GM12878 (cell line): ENCODE measurements around the gene ERP44. TPM values are rescaled to one million over a fixed set of nuclear protein-coding genes. Genes with fewer than 3 reads are reported as not detected.

Source experiments
- ATAC-seq: fragments of 200-7000 bp; cut with Tn5 transposase; 3 replicates; pipeline ENCODE4 v1.9.1; 2020; ENCODE audit warnings: mild to moderate bottlenecking, moderate library complexity
- BruUV-seq: library from RNA; stranded (reverse); fragments of 400-500 nt; replicated peaks from 2 replicates; lab custom pipeline; 2021; lab: Mats Ljungman, UMichigan
- CTCF ChIA-PET: fragments of 300-600 bp; sonication (Branson Sonifier 250); formaldehyde crosslinking; extraction: SDS; loops from one replicate; lab custom pipeline; 2021; ENCODE audit warnings: inconsistent platforms; lab: Yijun Ruan, JAX
- POLR2A ChIA-PET: fragments of 350-600 bp; formaldehyde crosslinking; extraction: SDS; loops from one replicate; lab custom pipeline; 2021; ENCODE audit warnings: inconsistent platforms; lab: Charles Lee
- RAD21 ChIA-PET: fragments of 300-600 bp; sonication (Branson Sonifier 250); formaldehyde crosslinking; loops from one replicate; lab custom pipeline; 2023; ENCODE audit warnings: antibody characterized with exemption; ENCODE audit not compliant: unreplicated experiment; lab: Charles Lee
- SMC1A ChIA-PET: fragments of 300-600 bp; sonication (Branson Sonifier 250); formaldehyde crosslinking; loops from one replicate; lab custom pipeline; 2023; ENCODE audit not compliant: unreplicated experiment, uncharacterized antibody; lab: Charles Lee
- DNase-seq: peaks from one replicate; pipeline ENCODE4 v3.0.0-alpha.2; 2011; ENCODE audit warnings: low read depth, low spot score
- FAIRE-seq: peaks from 3 replicates; lab custom pipeline; 2011; peaks lifted over from hg19 to GRCh38; lab: Jason Lieb, UNC
- H2AFZ ChIP-seq: 2 replicates; pipeline ENCODE4 v1.6.0; 2011; ENCODE audit warnings: low read depth, low read length, control low read depth; ENCODE audit not compliant: control insufficient read depth
- H3K27ac ChIP-seq: 2 replicates; pipeline ENCODE4 v1.5.1; 2011; ENCODE audit warnings: control low read depth; ENCODE audit not compliant: control insufficient read depth, insufficient read depth
- H3K27me3 ChIP-seq, 2 experiments: replicated peaks in 1 of 2; 2 replicates each; pipeline versions ENCODE4 v1.6.0 to v1.6.1; 2011; ENCODE audit warnings: low read length in 1 of 2; ENCODE audit not compliant: control insufficient read depth in 2 of 2, insufficient read depth in 2 of 2
- H3K36me3 ChIP-seq, 2 experiments: 2 replicates each; pipeline ENCODE4 v1.5.1; 2011; ENCODE audit warnings: low read length in 1 of 2; ENCODE audit not compliant: control insufficient read depth in 2 of 2, insufficient read depth in 2 of 2
- H3K4me1 ChIP-seq: 2 replicates; pipeline ENCODE4 v1.6.1; 2011; ENCODE audit warnings: mild to moderate bottlenecking, low read length, moderate library complexity, mixed read lengths; ENCODE audit not compliant: control insufficient read depth, insufficient read depth
- H3K4me2 ChIP-seq: 2 replicates; pipeline ENCODE4 v1.6.0; 2011; ENCODE audit warnings: control low read depth; ENCODE audit not compliant: control insufficient read depth, insufficient read depth
- H3K4me3 ChIP-seq: fragments of 200-600 bp; sonication (generic); 2 replicates; pipeline ENCODE4 v1.5.1; 2016
- H3K79me2 ChIP-seq: 2 replicates; pipeline ENCODE4 v1.6.0; 2011; ENCODE audit warnings: low read length; ENCODE audit not compliant: control insufficient read depth, insufficient read depth
- H3K9ac ChIP-seq: 2 replicates; pipeline ENCODE4 v1.8.0; 2011; ENCODE audit warnings: low read length, control low read depth, mixed read lengths; ENCODE audit not compliant: control insufficient read depth, insufficient read depth
- H3K9me3 ChIP-seq: replicated peaks from 3 replicates; pipeline ENCODE4 v1.5.1; 2011; ENCODE audit warnings: mild to moderate bottlenecking, low read length; ENCODE audit not compliant: control insufficient read depth, insufficient read depth
- H4K20me1 ChIP-seq: 2 replicates; pipeline ENCODE4 v1.6.0; 2011; ENCODE audit not compliant: control insufficient read depth, insufficient read depth
- CHD2 ChIP-seq: IDR thresholded peaks from 2 replicates; pipeline ENCODE4 v1.6.1; 2011; ENCODE audit warnings: low read depth, low read length, improper control_type of control experiment, borderline replicate concordance
- CHD4 ChIP-seq: fragments of 200-600 bp; sonication (generic); IDR thresholded peaks from 2 replicates; pipeline ENCODE4 v1.6.1; 2016; ENCODE audit warnings: mild to moderate bottlenecking
- CREM ChIP-seq: IDR thresholded peaks from 2 replicates; pipeline ENCODE4 v1.6.1; 2014; ENCODE audit warnings: antibody characterized with exemption, low read depth
- MEF2A ChIP-seq: IDR thresholded peaks from 2 replicates; pipeline ENCODE4 v1.6.1; 2011; ENCODE audit warnings: low read depth, mild to moderate bottlenecking, low read length, moderate library complexity; ENCODE audit not compliant: insufficient read depth
- PKNOX1 ChIP-seq: fragments of 450-650 bp; IDR thresholded peaks from 2 replicates; pipeline ENCODE4 v1.6.1; 2016; ENCODE audit warnings: mild to moderate bottlenecking
- TAF1 ChIP-seq: IDR thresholded peaks from 2 replicates; pipeline ENCODE4 v1.6.1; 2011; ENCODE audit warnings: mild to moderate bottlenecking, low read depth, low read length, borderline replicate concordance
- USF1 ChIP-seq: IDR thresholded peaks from 2 replicates; pipeline ENCODE4 v1.6.1; 2011; ENCODE audit warnings: borderline replicate concordance, low read depth, mild to moderate bottlenecking, moderate library complexity, mixed read lengths, low read length; ENCODE audit not compliant: insufficient read depth; ENCODE audit errors: extremely low read length
- WGBS: methylation state at CpG from one replicate; pipeline ENCODE4 v1.1.6; 2016; ENCODE audit warnings: low lambda C conversion rate; ENCODE audit not compliant: insufficient replicate concordance, insufficient coverage; ENCODE audit errors: missing lambda C conversion rate; 5-methylcytosine and 5-hydroxymethylcytosine counted together
- in situ Hi-C: fragments of 300-500 bp; cut with MboI; formaldehyde crosslinking; loops from 9 replicates; pipeline ENCODE4 v1.14.3; 2018; ENCODE audit warnings: mixed read lengths
- intact Hi-C: fragments of 100-400 bp; cut with micrococcal nuclease; formaldehyde crosslinking; loops from one replicate; pipeline ENCODE4 v1.14.2; 2022; ENCODE audit not compliant: unreplicated experiment
- polyA plus RNA-seq, 11 experiments: library from polyadenylated mRNA; depleted of rRNA in 4 of 11; unstranded in 6 of 11; stranded (reverse) in 5 of 11; fragments of >200 nt; fragmentation: Nextera tagmentation in 4 of 11; fragmentation: Illumina TruSeq in 1 of 11; extraction: Ambion mirVana in 4 of 11; extraction: Trizol in 1 of 11; gene quantifications; 1 replicate in 1 of 11; 2 replicates in 10 of 11; pipeline versions ENCODE4 v1.2.1 to v1.2.3, GENCODE V29; 2011 to 2016; ENCODE audit warnings: inconsistent platforms in 2 of 11, missing spikeins in 2 of 11, low read depth in 1 of 11
- total RNA-seq, 4 experiments: library from RNA; depleted of rRNA in 3 of 4; stranded (reverse); fragments of >200 nt in 3 of 4; fragmentation: Illumina TruSeq in 1 of 4; extraction: Trizol in 1 of 4; gene quantifications; 2 replicates each; pipeline versions ENCODE4 v1.2.1 to v1.2.3, GENCODE V29; 2013 to 2021

ERP44 gene
- total and polyA plus RNA-seq, 10 of the 15 experiments (the other 5 are each of a cell fraction or from before 2014, with no cell fraction given), result 11.5 to 52.4 (median 20.2) TPM

GRCh38 chr9:99955606-99956005 is 143.2 kb downstream of the ERP44 start (continued):
- TF ChIP-seq USF1 (no peak), MEF2A (no peak)

GRCh38 chr9:99954819-99955218 is 144.0 kb downstream of the ERP44 start:
- no peak overlapping the region; the same call in 1 of the 2 replicates for H3K27ac ChIP-seq
- peak overlapping the region; percentile 38 for H3K4me2 ChIP-seq
- no peak overlapping the region for H3K9ac ChIP-seq
- no peak overlapping the region for H3K4me3 ChIP-seq
- FAIRE-seq (peak; percentile 89), DNase-seq (peak; percentile 17), ATAC-seq (peak; percentile 83)
- POLR2A ChIA-PET, result no interaction called here
- intact Hi-C loops (no loop called here), in situ Hi-C loops (no loop called here)
- SMC1A ChIA-PET, result interaction anchor here (1.0 kb wide), 1 partner anchor 31 kb away, joined by 3 read pairs; no protein-coding TSS in a partner anchor
- H2AFZ ChIP-seq, result no peak overlapping the region
- H3K36me3 ChIP-seq, result peaks cover 0 to 4% of the 10 kb centered on the region in 2 experiments; a peak in 1 of 4 replicates
- peaks cover 19% of the 10 kb centered on the region; the same call in 1 of the 2 replicates for H3K4me1 ChIP-seq
- no peak for TF ChIP-seq TAF1
- no peak for TF ChIP-seq CHD4
- no peak for TF ChIP-seq CHD2
- TF ChIP-seq CREM, result no peak
- TF ChIP-seq PKNOX1, result peak; percentile 58
- CTCF ChIA-PET, result interaction anchor here (0.9 kb wide), 1 partner anchor 771 kb away, joined by 3 read pairs; no protein-coding TSS in a partner anchor
- H3K27me3 ChIP-seq, result no peaks in the 10 kb centered on the region
- H3K79me2 ChIP-seq, result no peaks in the 10 kb centered on the region
- 45% methylated on average over 1 of the region's 1 CpG for WGBS
- RAD21 ChIA-PET, result interaction anchor here (0.9 kb wide), 1 partner anchor 43 kb away, joined by 3 read pairs; no protein-coding TSS in a partner anchor
- no peaks in the 10 kb centered on the region for H4K20me1 ChIP-seq
- BruUV-seq, result no TSS peak
- H3K9me3 ChIP-seq, result peaks cover 4% of the 10 kb centered on the region; the same call in 2 of the 3 replicates
